HepG2 (cell line): ENCODE data around the gene SEMA3F. TPM values are rescaled to one million over a fixed set of nuclear protein-coding genes. Genes with fewer than 3 reads are reported as not detected.

ENCODE experiments used
- ATF1 ChIP-seq: IDR thresholded peaks from 2 replicates; pipeline ENCODE4 v1.6.1; 2016; ENCODE audit warnings: mild to moderate bottlenecking, control low read depth
- IKZF1 ChIP-seq: fragments of 450-650 bp; IDR thresholded peaks from 2 replicates; pipeline ENCODE4 v1.7.1; 2016
- NBN ChIP-seq: fragments of 450-650 bp; conservative IDR thresholded peaks from 2 replicates; pipeline ENCODE4 v1.6.1; 2017
- NFAT5 ChIP-seq: sonication (generic); formaldehyde crosslinking; IDR thresholded peaks from 2 replicates; pipeline ENCODE4 v1.4.0; 2020; ENCODE audit warnings: missing genetic modification reagents
- NR2F2 ChIP-seq: IDR thresholded peaks from 2 replicates; pipeline ENCODE4 v1.6.1; 2012; ENCODE audit warnings: low read depth, inconsistent platforms, borderline replicate concordance
- PLRG1 ChIP-seq: fragments of 450-650 bp; conservative IDR thresholded peaks from 2 replicates; pipeline ENCODE4 v1.6.1; 2016
- RARA ChIP-seq: IDR thresholded peaks from 2 replicates; pipeline ENCODE4 v1.6.1; 2016; ENCODE audit warnings: missing genetic modification reagents, missing compliant biosample characterization
- RBM39 ChIP-seq: fragments of 200-400 bp; formaldehyde crosslinking; IDR thresholded peaks from one replicate; pipeline ENCODE4 v1.6.1; 2018; ENCODE audit warnings: antibody characterized with exemption, mild to moderate bottlenecking, low read depth, low read length; ENCODE audit not compliant: poor library complexity, severe bottlenecking
- RCOR2 ChIP-seq: IDR thresholded peaks from 2 replicates; pipeline ENCODE4 v1.6.1; 2016; ENCODE audit warnings: missing biosample characterization, missing genetic modification reagents
- RFXANK ChIP-seq: IDR thresholded peaks from 2 replicates; pipeline ENCODE4 v1.6.1; 2016
- SMARCE1 ChIP-seq: fragments of 450-650 bp; IDR thresholded peaks from 2 replicates; pipeline ENCODE4 v1.6.1; 2017; ENCODE audit warnings: borderline replicate concordance
- SP5 ChIP-seq: IDR thresholded peaks from 2 replicates; pipeline ENCODE4 v1.6.1; 2016; ENCODE audit warnings: low read depth, borderline replicate concordance
- YY1 ChIP-seq: IDR thresholded peaks from 2 replicates; pipeline ENCODE4 v1.6.1; 2011; ENCODE audit warnings: low read length, low read depth, moderate library complexity, mild to moderate bottlenecking; ENCODE audit not compliant: insufficient read depth, insufficient replicate concordance
- ZBTB25 ChIP-seq: IDR thresholded peaks from 2 replicates; pipeline ENCODE4 v1.6.1; 2018; ENCODE audit warnings: missing genetic modification reagents
- ZBTB3 ChIP-seq: sonication (generic); formaldehyde crosslinking; IDR thresholded peaks from 2 replicates; pipeline ENCODE4 v1.4.0; 2020; ENCODE audit warnings: low read depth, mild to moderate bottlenecking, moderate library complexity, missing genetic modification reagents, borderline replicate concordance
- ZFP41 ChIP-seq: sonication (generic); formaldehyde crosslinking; IDR thresholded peaks from 2 replicates; pipeline ENCODE4 v1.4.0; 2020; ENCODE audit warnings: mild to moderate bottlenecking, missing genetic modification reagents, borderline replicate concordance
- ZNF33A ChIP-seq: sonication (generic); formaldehyde crosslinking; IDR thresholded peaks from 2 replicates; pipeline ENCODE4 v1.5.1; 2020; ENCODE audit warnings: missing genetic modification reagents, mild to moderate bottlenecking, moderate library complexity, borderline replicate concordance
- ZNF564 ChIP-seq: sonication (generic); formaldehyde crosslinking; IDR thresholded peaks from 2 replicates; pipeline ENCODE4 v1.8.1; 2023; ENCODE audit warnings: mild to moderate bottlenecking, missing genetic modification reagents
- ZNF607 ChIP-seq: sonication (generic); formaldehyde crosslinking; IDR thresholded peaks from 2 replicates; pipeline ENCODE4 v1.5.1; 2020; ENCODE audit warnings: missing genetic modification reagents, mild to moderate bottlenecking, borderline replicate concordance
- ZNF639 ChIP-seq: conservative IDR thresholded peaks from 2 replicates; pipeline ENCODE4 v1.6.1; 2018; ENCODE audit warnings: missing genetic modification reagents
- polyA plus RNA-seq, 8 experiments: library from polyadenylated mRNA; depleted of rRNA in 3 of 8; stranded (reverse) in 7 of 8; unstranded in 1 of 8; fragments of >200 nt; fragmentation: Illumina TruSeq in 4 of 8; extraction: Trizol in 4 of 8; gene quantifications; 2 replicates each; pipeline versions ENCODE4 v1.2.1 to v1.2.3, GENCODE V29; 2011 to 2016; ENCODE audit warnings: low read depth in 4 of 8, missing spikeins in 1 of 8, mixed read lengths in 1 of 8; ENCODE audit not compliant: insufficient read depth in 1 of 8
- total RNA-seq, 5 experiments: library from RNA; depleted of rRNA; stranded (reverse); fragments of >200 nt; fragmentation: Illumina TruSeq; extraction: Trizol; gene quantifications; 2 replicates each; pipeline ENCODE4 v1.2.3, GENCODE V29; 2016; ENCODE audit warnings: low read depth in 1 of 5
- TF ChIP-seq, protein P1 (sequence below): sonication (generic); formaldehyde crosslinking; IDR thresholded peaks from 2 replicates; pipeline ENCODE4 v1.9.0; 2021; ENCODE audit warnings: missing genetic modification reagents, mild to moderate bottlenecking, borderline replicate concordance

Gene SEMA3F
- total and polyA plus RNA-seq, 2 of the 13 experiments (the other 11 are each of a cell fraction or from before 2014, with no cell fraction given) = 7.6 to 17.2 TPM

GRCh38 chr3:50210510-50211367 is 55.6 kb downstream of the SEMA3F start (continued):
- TF ChIP-seq ZBTB25 (CRISPR knock-in tag) (no peak), SMARCE1 (no peak), ZNF33A (no peak), NBN (no peak), RARA (peak; percentile 90), ZBTB3 (CRISPR knock-in tag) (peak; percentile 17; the same call in 1 of the 2 replicates), ZFP41 (CRISPR knock-in tag) (no peak), ZNF607 (CRISPR knock-in tag) (peak; percentile 63; the same call in 1 of the 2 replicates), NFAT5 (CRISPR knock-in tag) (0 out of 2 replicates have a peak, but pooled peaks have one; percentile 38), PLRG1 (no peak), IKZF1 (no peak), NR2F2 (no peak), RFXANK (CRISPR knock-in tag) (no peak), ATF1 (CRISPR knock-in tag) (no peak), SP5 (CRISPR knock-in tag) (peak; percentile 74), RCOR2 (no peak), ZNF639 (CRISPR knock-in tag) (0 out of 2 replicates have a peak, but pooled peaks have one; percentile 31), RBM39 (peak; percentile 58), ZNF564 (no peak), YY1 (peak; percentile 70)
- TF ChIP-seq, protein P1, sequence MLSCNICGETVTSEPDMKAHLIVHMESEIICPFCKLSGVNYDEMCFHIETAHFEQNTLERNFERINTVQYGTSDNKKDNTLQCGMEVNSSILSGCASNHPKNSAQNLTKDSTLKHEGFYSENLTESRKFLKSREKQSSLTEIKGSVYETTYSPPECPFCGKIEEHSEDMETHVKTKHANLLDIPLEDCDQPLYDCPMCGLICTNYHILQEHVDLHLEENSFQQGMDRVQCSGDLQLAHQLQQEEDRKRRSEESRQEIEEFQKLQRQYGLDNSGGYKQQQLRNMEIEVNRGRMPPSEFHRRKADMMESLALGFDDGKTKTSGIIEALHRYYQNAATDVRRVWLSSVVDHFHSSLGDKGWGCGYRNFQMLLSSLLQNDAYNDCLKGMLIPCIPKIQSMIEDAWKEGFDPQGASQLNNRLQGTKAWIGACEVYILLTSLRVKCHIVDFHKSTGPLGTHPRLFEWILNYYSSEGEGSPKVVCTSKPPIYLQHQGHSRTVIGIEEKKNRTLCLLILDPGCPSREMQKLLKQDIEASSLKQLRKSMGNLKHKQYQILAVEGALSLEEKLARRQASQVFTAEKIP (CRISPR knock-in tag) = no peak
